Right ventricle myocardium inferior (tissue), 1 donor: ENCODE data around the gene MOV10L1. TPM values are rescaled to one million over a fixed set of nuclear protein-coding genes. Genes with fewer than 3 reads are reported as not detected.

Source experiments
- ATAC-seq: fragments of 200-7000 bp; cut with Tn5 transposase; one replicate; pipeline ENCODE4 v1.9.1; 2020; ENCODE audit warnings: mild to moderate bottlenecking, moderate library complexity
- DNase-seq: peaks from one replicate; pipeline ENCODE4 v3.0.0; 2021; ENCODE audit errors: missing footprints
- intact Hi-C: fragments of 100-400 bp; cut with DNase I; formaldehyde crosslinking; loops from one replicate; pipeline ENCODE4 v1.11.0; 2022
- total RNA-seq: library from RNA; stranded (reverse); fragmentation: NEBNext Ultra II Directional; extraction: Animal tissue kit (Norgen Biotek cat#: 25700); gene quantifications from one replicate; pipeline ENCODE4 v1.2.1, GENCODE V29; 2021
- donor health status: DM: no; HTN: yes; CAD: no; lungs with severe emphysema.

MOV10L1 gene
- total RNA-seq, 1 donor from 2014 or later: not detected

- intact Hi-C loops: no loop called here
- DNase-seq (no peak), ATAC-seq (no peak)
Observed at GRCh38 chr22:50058061-50058905, 31.5 kb upstream of the MOV10L1 start, which contains the start of gene TTLL8. Gene TTLL8, minus strand, starts transcription at chr22:50058298.

DNA sequence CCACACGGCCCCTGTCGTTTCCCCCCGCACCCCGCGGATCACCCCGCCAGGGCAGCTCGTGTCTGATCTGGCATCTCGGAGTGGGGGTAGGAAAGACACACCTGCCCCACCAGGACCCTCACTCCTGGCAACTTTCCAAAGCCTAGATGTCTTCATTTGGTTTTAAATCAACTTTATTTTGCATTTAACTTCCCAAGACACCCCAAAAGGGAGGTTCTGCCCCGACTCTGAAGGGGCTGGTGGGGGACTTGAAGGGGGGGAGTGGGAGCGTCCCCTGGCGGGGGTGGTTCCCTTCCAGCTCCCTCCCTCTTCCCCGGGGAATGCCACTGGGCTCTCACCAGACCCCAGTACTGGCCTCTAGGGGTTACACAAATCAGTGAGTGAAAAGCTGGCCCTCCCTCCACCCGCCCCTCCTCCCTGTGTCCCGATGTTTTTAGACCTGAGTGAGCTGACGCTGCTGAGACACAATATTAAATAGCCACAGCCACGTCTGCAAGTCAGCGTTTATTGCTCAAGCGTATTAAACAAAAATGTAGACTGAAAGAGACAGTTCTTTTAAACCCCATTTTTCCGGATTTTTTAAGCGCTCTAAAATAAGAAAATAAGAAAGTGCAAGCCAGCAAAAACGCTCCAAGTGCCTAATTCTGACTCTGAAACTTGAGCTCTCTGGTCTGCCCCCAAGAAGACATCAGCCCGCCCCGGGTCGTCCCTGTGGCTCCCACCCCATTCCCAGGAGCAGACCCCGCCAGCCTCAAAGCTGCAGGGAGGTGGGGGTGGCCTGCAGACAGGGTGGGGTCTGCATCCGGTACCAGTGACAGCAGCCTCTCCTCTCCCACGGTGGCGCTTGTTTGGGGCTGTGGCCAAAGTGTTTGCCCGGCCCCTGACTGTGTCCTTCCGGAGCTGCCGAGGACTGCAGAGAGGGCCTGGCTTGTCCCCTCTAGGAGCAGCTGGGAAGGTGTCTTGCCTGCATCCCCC is 30.6 kb upstream of the MOV10L1 start:
- DNase-seq (no peak), ATAC-seq (no peak)
- intact Hi-C loops: no loop called here

- DNase-seq (no peak), ATAC-seq (no peak)
- intact Hi-C loops: no loop called here
Observed at GRCh38 chr22:50059881-50060262, 29.9 kb upstream of the MOV10L1 start.

GRCh38 chr22:50060441-50061140 is 29.2 kb upstream of the MOV10L1 start:
- DNase-seq: no peak
- no peak for ATAC-seq
- intact Hi-C loops: no loop called here

- intact Hi-C loops: no loop called here
- DNase-seq (no peak), ATAC-seq (no peak)
Observed at GRCh38 chr22:50061141-50061823, 28.5 kb upstream of the MOV10L1 start.

DNA sequence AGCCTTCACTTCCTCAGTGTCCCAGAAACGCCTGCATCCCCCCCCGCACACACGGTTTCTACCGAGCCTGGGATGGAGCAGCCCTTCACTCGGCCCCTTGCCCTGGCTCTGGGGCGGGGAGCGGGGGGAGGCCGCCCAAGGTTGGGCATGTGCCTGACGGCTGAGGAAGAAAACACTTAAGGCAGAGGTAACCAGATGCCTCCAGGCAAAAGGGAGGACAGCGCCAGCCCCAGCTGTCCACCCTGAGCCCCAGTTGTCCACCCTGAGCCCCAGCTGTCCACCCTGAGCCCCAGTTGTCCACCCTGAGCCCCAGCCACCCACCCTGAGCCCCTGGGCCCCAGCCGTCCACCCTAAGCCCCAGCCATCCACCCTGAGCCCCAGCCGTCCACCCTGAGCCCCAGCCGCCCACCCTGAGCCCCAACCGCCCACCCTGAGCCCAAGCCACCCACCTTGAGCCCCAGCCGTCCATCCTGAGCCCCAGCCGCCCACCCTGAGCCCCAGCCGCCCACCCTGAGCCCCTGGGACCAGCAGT is 27.9 kb upstream of the MOV10L1 start:
- ATAC-seq (no peak), DNase-seq (no peak)
- intact Hi-C loops: no loop called here

GRCh38 chr22:50062509-50063135 is 27.2 kb upstream of the MOV10L1 start:
- ATAC-seq: no peak

GRCh38 chr22:50063589-50064393 is 26.0 kb upstream of the MOV10L1 start:
- DNase-seq (no peak), ATAC-seq (peak; percentile 39)
- intact Hi-C loops: no loop called here

More at GRCh38 chr22:50062509-50063135, 27.2 kb upstream of the MOV10L1 start:
- intact Hi-C loops: no loop called here
- no peak for DNase-seq

- ATAC-seq (no peak), DNase-seq (no peak)
- intact Hi-C loops: no loop called here
Observed at GRCh38 chr22:50064453-50064852, 25.4 kb upstream of the MOV10L1 start.

DNA sequence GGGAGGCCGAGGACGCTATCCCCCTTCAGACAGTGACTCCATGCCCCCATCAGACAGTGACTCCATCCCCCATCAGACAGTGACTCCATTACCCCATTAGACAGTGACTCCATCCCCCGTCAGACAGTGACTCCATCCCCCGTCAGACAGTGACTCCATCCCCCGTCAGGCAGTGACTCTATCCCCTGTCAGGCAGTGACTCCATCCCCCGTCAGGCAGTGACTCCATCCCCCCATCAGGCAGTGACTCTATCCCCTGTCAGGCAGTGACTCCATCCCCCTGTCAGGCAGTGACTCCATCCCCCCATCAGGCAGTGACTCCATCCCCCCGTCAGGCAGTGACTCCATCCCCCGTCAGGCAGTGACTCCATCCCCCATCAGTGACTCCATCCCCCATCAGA is 22.6 kb upstream of the MOV10L1 start:
- ATAC-seq (no peak), DNase-seq (no peak)
- intact Hi-C loops: no loop called here

GRCh38 chr22:50068096-50068495 is 21.7 kb upstream of the MOV10L1 start:
- DNase-seq: no peak
- intact Hi-C loops: no loop called here
- ATAC-seq: no peak

DNA sequence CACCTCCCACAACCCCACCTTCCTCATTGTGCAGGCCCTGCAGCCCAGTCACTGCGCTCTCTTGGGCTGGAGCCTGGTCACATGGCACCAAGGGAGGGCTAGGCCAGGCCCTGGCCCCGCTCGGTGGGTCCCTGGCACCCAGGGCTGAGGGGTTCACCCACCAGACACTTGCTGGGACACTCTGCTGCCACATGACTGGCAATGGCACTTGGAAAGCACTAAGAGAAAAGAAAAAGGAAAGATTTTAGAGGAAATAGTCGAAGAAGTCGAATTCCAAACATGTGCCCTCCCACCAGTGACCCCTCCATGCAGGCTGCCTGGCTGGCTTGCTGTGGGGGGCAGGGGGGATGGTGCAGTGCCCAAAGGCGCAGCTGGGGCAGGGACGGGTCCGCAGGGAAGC is 19.4 kb upstream of the MOV10L1 start:
- no peak for DNase-seq
- intact Hi-C loops: no loop called here
- no peak for ATAC-seq

DNA sequence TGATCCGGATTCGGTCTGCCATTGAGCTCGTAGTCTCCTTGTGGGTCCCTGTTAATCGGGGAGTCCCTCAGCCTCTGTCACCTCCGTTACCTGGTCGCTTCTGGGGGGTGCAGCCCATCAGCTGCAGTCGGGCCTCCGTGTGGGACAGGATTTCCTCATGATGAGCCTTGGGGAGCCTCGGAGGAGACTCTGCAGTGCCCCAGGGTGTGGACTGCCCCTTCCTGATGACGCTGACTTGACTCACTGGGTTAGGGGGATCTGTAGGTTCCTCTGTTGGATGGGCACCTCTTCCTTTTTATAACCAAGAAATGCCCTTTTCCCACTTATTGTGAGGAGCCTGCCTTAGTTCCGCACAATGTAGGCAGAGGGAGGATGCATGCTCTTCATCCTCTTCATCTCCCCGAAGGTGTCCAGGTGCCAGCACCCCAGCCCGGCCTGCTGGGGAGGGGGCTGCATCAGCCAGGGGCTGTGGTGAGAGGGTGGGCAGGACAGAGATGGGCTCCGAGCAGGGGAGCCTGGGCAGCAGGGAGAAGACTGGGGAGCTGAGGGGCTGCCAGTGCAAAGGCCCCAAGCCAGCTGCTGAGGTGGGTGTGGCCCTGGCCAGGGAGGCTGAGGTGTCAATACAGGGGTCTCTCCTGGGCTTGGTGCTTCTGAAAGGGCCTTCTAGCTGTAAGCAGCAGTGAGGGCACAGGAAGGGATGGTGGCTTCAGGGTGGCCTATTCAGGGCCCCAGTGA is 18.2 kb upstream of the MOV10L1 start:
- DNase-seq (no peak), ATAC-seq (no peak)
- intact Hi-C loops: no loop called here

- DNase-seq (no peak), ATAC-seq (no peak)
- intact Hi-C loops: no loop called here
Observed at GRCh38 chr22:50072167-50072555, 17.6 kb upstream of the MOV10L1 start.

- intact Hi-C loops: no loop called here
- no peak for ATAC-seq
- no peak for DNase-seq
Observed at GRCh38 chr22:50072714-50073538, 16.9 kb upstream of the MOV10L1 start.

DNA sequence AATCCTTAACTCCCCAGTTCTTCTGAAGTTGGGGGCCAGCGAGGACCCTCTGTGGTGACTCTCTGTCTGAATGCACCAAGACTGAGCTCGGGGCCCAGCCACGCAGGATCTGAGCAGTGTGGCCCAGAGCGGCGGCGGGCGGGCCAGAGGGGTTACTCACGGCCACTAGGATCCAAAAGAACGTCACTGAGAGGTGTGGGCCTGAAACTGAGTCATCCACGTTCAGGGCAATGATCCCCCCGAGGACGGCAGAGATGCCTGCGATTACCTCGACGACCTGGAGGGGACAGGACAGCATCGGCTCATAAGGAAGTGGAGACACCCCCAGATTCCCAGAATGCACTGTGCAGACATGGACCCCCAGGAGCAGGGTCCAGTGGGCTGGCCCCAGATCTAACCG is 15.8 kb upstream of the MOV10L1 start:
- ATAC-seq: no peak
- DNase-seq: no peak
- intact Hi-C loops: no loop called here
